OCI-LY3 (cell line): ENCODE results near the gene ST7.

Source experiments
- EZH2phosphoT487 ChIP-seq: fragments of 200-600 bp; shearing (Covaris generic); IDR thresholded peaks from 2 replicates; pipeline ENCODE4 v1.6.1; 2018; ENCODE audit warnings: antibody characterized with exemption, mixed run types, low read depth
- TF ChIP-seq, protein P1 (sequence below): fragments of 200-600, 300-600 bp; sonication (generic); IDR thresholded peaks from 2 replicates; pipeline ENCODE4 v1.5.1; 2014; ENCODE audit warnings: antibody characterized with exemption, low read length, low read depth

GRCh38 chr7:116956477-116956804 lies 3.1 kb downstream of the ST7 start:
- TF ChIP-seq, protein P1, sequence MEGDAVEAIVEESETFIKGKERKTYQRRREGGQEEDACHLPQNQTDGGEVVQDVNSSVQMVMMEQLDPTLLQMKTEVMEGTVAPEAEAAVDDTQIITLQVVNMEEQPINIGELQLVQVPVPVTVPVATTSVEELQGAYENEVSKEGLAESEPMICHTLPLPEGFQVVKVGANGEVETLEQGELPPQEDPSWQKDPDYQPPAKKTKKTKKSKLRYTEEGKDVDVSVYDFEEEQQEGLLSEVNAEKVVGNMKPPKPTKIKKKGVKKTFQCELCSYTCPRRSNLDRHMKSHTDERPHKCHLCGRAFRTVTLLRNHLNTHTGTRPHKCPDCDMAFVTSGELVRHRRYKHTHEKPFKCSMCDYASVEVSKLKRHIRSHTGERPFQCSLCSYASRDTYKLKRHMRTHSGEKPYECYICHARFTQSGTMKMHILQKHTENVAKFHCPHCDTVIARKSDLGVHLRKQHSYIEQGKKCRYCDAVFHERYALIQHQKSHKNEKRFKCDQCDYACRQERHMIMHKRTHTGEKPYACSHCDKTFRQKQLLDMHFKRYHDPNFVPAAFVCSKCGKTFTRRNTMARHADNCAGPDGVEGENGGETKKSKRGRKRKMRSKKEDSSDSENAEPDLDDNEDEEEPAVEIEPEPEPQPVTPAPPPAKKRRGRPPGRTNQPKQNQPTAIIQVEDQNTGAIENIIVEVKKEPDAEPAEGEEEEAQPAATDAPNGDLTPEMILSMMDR, result no peak
- TF ChIP-seq EZH2phosphoT487, result no peak
